H1 (cell line): ENCODE results near the gene KHDC4. TPM values are rescaled to one million over a fixed set of nuclear protein-coding genes. Genes with fewer than 3 reads are reported as not detected.
A peak's percentile ranks its signal among the peaks of the same experiment; 100 is the strongest.

Source experiments
- CREB1 ChIP-seq: IDR thresholded peaks from 2 replicates; pipeline ENCODE4 v1.6.1; 2012; ENCODE audit warnings: inconsistent platforms
- CTBP2 ChIP-seq: IDR thresholded peaks from 2 replicates; pipeline ENCODE4 v1.7.0; 2011; ENCODE audit warnings: borderline replicate concordance, mild to moderate bottlenecking, moderate library complexity, mixed read lengths, low read length; ENCODE audit not compliant: insufficient read depth, insufficient read length
- E2F6 ChIP-seq: IDR thresholded peaks from 2 replicates; pipeline ENCODE4 v1.6.1; 2012; ENCODE audit warnings: inconsistent platforms
- POU5F1 ChIP-seq: IDR thresholded peaks from 2 replicates; pipeline ENCODE4 v1.6.1; 2011; ENCODE audit warnings: low read depth, mild to moderate bottlenecking, low read length, moderate library complexity
- RNF2 ChIP-seq: fragments of 200-900, 300-1000 bp; sonication (generic); IDR thresholded peaks from 2 replicates; pipeline ENCODE4 v1.7.1; 2016; ENCODE audit warnings: borderline replicate concordance, low read depth, mild to moderate bottlenecking, antibody characterized with exemption, low read length; ENCODE audit not compliant: poor library complexity, severe bottlenecking; ENCODE audit errors: missing control alignments
- SIN3A ChIP-seq, 2 experiments: IDR thresholded peaks in 1 of 2; conservative IDR thresholded peaks in 1 of 2; 2 replicates each; pipeline ENCODE4 v1.6.1; 2011 to 2012; ENCODE audit warnings: low read length in 2 of 2, improper control_type of control experiment in 1 of 2, low read depth in 1 of 2, mild to moderate bottlenecking in 1 of 2
- SP4 ChIP-seq: IDR thresholded peaks from 2 replicates; pipeline ENCODE4 v1.6.1; 2012; ENCODE audit warnings: low read length, inconsistent platforms
- polyA plus RNA-seq, 7 experiments: library from polyadenylated mRNA; depleted of rRNA in 3 of 7; stranded (reverse) in 5 of 7; unstranded in 2 of 7; fragments of >200 nt in 5 of 7; fragments of 200-250 nt in 2 of 7; gene quantifications; 1 replicate in 5 of 7; 2 replicates in 1 of 7; 4 replicates in 1 of 7; pipeline versions ENCODE4 v1.2.1 to v1.2.3, GENCODE V29; 2011 to 2013; ENCODE audit warnings: missing spikeins in 2 of 7, mixed read lengths in 2 of 7
- total RNA-seq: library from RNA; stranded (reverse); fragmentation: NEBNext Ultra II Directional; extraction: Animal tissue kit (Norgen Biotek cat#: 25700); gene quantifications from 2 replicates; pipeline ENCODE4 v1.2.1, GENCODE V29; 2021

Gene KHDC4
- total and polyA plus RNA-seq, 2 of the 8 experiments (the other 6 are each of a cell fraction or from before 2014, with no cell fraction given) = 56.6 to 81.1 TPM

DNA sequence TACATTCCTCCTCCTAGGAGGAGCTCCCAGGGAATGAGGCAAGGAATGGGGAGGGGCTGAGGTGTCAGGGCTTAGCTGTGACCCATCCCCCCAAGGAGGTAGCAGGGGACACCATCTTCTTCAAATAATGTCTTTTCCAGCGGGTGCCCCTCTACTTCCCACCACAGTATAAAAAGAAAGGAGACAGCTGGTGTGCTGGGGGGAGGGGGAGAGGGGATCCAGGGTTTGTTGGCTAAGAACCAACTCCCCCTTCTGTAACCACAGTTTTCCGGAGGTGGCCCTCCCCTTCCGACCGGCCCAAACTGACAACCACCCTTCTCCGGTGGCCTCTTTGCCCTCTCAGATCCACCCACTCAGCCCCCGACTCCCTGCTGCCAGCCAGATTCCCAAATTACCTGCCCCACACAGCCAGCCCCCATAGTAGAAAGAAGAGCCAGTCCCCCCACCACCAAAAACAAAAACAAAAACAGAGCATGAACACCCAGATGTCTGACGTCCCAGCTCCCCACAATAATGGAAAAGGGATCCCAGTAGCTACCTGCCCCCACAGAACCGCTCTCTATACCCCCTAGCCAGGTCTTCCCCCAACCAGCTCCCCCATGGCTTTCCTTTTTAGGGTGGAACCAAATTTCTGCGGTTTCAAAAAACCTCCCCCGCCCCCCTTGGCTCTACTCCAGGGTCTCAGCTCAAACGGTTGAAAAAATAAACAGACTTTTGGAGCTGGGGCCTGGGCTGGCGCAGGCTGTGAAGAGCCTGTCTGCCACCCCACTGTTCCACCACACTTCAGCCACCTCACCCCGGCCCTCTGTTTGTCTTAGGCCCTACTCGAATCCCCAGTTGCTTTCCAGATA, 42.1 kb upstream of the KHDC4 start (continued):
- TF ChIP-seq RNF2 (no peak), CREB1 (no peak), CTBP2 (no peak), SIN3A (conservative IDR thresholded peaks at IDR 0.05 in 1 of 2, IDR thresholded peaks at IDR 0.05 in 1 of 2; ENCODE audit: low read depth in 1 of 2, low read length in 2 of 2) (peak; percentile 66 to 71; a peak in 1 of 4 replicates), SP4 (no peak), POU5F1 (no peak), E2F6 (no peak)
